Neural crest cell (in vitro differentiated cells): ENCODE measurements around the gene PRR18. TPM values are rescaled to one million over a fixed set of nuclear protein-coding genes. Genes with fewer than 3 reads are reported as not detected.

Experiments used
- DNase-seq: peaks from one replicate; pipeline ENCODE4 v3.0.0; 2021; ENCODE audit warnings: low read depth, mixed read lengths, low spot score
- H3K27ac Mint-ChIP-seq: one replicate; pipeline ENCODE4 v1.8.0; 2021; ENCODE audit warnings: mild to moderate bottlenecking, mixed read lengths; ENCODE audit not compliant: unreplicated experiment
- H3K27me3 Mint-ChIP-seq: 2 replicates; pipeline ENCODE4 v1.8.0; 2021; ENCODE audit warnings: low read depth, mild to moderate bottlenecking, mixed read lengths
- H3K36me3 Mint-ChIP-seq: 2 replicates; pipeline ENCODE4 v1.8.0; 2021; ENCODE audit warnings: low read depth, mild to moderate bottlenecking, mixed read lengths
- H3K4me1 Mint-ChIP-seq: 2 replicates; pipeline ENCODE4 v1.8.0; 2021; ENCODE audit warnings: mixed read lengths
- H3K4me3 Mint-ChIP-seq: one replicate; pipeline ENCODE4 v1.8.0; 2021; ENCODE audit warnings: mild to moderate bottlenecking, mixed read lengths
- H3K9me3 Mint-ChIP-seq: 2 replicates; pipeline ENCODE4 v1.8.0; 2021; ENCODE audit warnings: mixed read lengths
- total RNA-seq: library from RNA; stranded (reverse); gene quantifications from 2 replicates; pipeline ENCODE4 v1.2.1, GENCODE V29; 2021
- TF ChIP-seq, protein P1 (sequence below): fragments of 200-600 bp; sonication (generic); conservative IDR thresholded peaks from 2 replicates; pipeline ENCODE4 v1.5.0; 2021; ENCODE audit warnings: antibody characterized with exemption, mild to moderate bottlenecking

Gene PRR18
- total RNA-seq, 1 donor from 2014 or later: 0.35 TPM

DNA sequence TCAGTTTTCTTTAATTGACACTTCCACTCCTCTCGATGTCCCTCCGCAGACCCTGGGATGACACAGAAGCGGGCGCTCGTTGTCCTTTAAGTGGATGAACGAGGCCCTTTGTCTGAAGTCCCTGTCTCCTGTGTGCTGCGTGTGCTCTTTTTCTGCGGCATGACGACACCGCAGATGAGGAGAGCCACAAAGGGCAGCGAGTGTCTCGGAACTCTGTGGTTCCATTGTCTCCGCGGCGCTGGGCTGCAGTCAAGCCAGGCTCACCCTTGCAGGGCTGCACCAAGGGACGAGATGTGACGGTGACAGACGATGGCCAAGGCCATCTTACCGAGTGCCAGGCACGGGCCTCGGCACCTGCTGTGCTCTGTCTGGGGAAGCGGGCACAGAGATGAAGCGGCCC, 10.6 kb downstream of the PRR18 start:
- Mint-ChIP-seq H3K9me3 (peaks cover 5% of the 10 kb centered on the region), H3K27me3 (peaks cover 15% of the 10 kb centered on the region), H3K4me3 (no peak overlapping the region), H3K27ac (peak overlapping the region; percentile 22), H3K4me1 (peaks cover 10% of the 10 kb centered on the region), H3K36me3 (peaks cover 2% of the 10 kb centered on the region)
- no peak for DNase-seq
- TF ChIP-seq, protein P1, sequence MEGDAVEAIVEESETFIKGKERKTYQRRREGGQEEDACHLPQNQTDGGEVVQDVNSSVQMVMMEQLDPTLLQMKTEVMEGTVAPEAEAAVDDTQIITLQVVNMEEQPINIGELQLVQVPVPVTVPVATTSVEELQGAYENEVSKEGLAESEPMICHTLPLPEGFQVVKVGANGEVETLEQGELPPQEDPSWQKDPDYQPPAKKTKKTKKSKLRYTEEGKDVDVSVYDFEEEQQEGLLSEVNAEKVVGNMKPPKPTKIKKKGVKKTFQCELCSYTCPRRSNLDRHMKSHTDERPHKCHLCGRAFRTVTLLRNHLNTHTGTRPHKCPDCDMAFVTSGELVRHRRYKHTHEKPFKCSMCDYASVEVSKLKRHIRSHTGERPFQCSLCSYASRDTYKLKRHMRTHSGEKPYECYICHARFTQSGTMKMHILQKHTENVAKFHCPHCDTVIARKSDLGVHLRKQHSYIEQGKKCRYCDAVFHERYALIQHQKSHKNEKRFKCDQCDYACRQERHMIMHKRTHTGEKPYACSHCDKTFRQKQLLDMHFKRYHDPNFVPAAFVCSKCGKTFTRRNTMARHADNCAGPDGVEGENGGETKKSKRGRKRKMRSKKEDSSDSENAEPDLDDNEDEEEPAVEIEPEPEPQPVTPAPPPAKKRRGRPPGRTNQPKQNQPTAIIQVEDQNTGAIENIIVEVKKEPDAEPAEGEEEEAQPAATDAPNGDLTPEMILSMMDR: no peak

DNA sequence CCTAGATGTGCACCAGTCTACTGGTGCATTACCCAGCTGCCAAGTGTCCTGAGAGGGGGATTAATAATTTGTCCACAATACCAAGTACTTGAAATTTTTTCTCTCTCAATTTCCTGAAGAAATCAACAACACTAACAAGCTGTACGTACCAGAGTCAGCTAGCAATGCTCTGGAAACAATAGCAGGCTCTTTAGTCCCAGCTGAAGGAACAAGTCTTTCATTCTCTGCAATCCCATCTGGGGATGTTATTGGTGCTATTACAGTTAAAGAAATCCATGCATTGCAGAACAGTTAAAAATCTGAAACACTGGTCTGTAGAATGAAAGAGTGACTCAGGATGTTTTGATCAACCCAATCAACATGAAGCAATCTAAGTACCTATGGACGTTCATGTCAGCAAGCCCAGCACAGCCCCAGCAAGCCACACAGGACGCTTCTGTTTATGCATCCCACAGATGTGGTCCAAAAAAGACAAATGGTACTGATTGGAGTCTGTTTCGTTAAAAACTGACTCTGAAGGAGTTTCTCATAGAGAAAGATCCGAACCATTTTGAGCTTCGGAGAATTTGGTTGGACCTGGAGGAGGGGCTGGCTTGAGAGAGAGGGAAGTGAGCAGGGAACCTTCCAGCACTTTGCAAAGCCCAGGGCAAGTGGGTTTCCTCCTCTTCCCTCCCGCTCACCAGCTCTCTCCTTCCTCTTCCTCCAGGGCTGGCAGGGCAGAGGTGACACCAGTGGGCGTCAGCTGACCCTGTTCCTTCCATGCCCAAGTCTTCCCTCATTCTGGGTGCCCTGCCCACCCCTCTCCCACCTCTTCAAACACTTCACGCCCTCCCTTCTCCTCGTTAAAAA, 11.9 kb downstream of the PRR18 start:
- DNase-seq: no peak
- Mint-ChIP-seq H3K27me3 (peaks cover 21% of the 10 kb centered on the region), H3K27ac (peak overlapping the region; percentile 20), H3K36me3 (peaks cover 2% of the 10 kb centered on the region), H3K4me1 (peaks cover 10% of the 10 kb centered on the region), H3K9me3 (peaks cover 5% of the 10 kb centered on the region), H3K4me3 (no peak overlapping the region)
- TF ChIP-seq, protein P1: no peak

DNA sequence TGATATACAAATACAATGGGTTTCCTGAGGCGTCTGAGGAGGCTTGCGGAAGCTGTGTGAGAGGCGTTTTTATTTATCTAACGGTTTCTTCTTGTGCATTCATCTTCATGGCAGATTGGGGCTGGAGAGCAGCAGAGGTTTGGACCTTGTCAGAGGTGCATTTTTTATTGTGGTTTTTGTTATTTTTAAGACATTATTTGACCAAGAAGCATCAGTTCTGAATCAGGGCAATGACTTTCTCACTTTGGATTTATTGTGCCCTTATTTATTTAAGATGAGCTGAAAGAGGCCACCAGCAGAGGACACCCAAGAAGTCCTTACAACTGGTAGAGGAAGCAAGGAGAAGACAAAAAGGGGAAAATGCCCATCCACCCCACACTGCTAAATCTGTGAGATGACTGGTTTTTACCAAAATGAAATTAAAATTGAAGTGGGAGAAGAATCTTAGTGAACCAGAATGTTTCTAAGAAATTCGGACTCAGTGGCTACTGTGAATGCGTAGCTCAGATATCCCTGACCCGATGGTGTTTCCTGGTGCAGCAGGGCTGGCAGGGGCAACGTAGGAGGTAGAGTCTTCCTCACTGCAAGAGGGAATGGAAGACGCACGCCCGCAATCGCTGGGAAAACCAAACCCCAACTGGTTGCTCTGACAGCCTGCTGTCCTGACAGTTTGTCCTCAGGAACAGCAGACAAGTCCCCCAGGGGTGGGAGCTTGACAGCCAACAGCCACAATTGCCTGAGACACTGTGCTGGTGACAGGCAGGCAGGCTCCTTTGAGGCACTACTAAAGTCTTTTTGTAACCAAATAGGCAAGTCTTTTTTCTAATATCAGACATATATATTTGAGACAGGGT, 14.2 kb downstream of the PRR18 start:
- H3K36me3 Mint-ChIP-seq: peaks cover 2% of the 10 kb centered on the region
- H3K27me3 Mint-ChIP-seq: peaks cover 29% of the 10 kb centered on the region
- no peak for DNase-seq
- TF ChIP-seq, protein P1: no peak
- peaks cover 5% of the 10 kb centered on the region for H3K9me3 Mint-ChIP-seq
- H3K27ac Mint-ChIP-seq: no peak overlapping the region
- no peak overlapping the region for H3K4me3 Mint-ChIP-seq
- H3K4me1 Mint-ChIP-seq: peaks cover 10% of the 10 kb centered on the region

DNA sequence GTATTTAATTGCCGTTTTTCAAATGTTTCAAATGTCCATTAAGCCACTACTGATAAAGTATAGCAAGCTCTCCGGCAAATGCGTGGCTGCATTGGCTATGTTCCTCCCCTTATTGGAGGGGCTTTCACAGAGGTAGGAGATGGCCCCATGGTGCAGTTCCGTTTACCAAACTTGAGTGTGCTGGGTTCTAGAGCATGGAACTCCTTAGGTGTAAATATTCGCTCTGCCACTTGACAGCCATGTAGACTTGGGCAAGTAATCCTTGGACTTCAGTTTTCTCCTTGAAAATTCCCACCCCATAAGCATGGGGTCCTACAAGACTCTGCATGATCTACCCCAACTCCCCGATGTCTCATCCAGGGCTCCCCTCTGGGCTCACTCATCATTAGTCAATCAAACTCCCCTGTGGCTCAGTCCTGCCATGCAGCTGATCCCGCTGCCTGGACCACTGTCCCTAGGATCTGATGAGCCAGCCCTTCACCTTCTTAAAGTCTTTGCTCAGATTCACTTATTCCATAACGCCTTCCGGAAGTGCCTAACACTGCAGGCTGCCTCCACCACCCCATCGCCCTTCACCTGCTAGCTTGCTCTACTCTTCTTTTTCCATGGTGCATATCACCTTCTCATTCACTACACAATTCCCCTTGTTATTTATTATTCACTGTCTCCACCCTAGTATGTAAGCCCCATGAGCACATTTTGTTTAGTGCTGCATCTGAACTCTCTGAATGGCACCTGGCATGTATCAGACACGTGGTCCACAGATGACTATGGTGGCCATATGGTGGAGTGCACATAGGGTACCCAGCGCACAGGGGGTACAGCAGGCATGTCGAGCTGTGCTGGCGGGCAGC, 18.8 kb downstream of the PRR18 start:
- Mint-ChIP-seq H3K27ac (no peak overlapping the region), H3K27me3 (peaks cover 32% of the 10 kb centered on the region), H3K4me3 (no peak overlapping the region), H3K4me1 (no peaks in the 10 kb centered on the region), H3K9me3 (no peaks in the 10 kb centered on the region), H3K36me3 (no peaks in the 10 kb centered on the region)
- no peak for DNase-seq
- TF ChIP-seq, protein P1: no peak

DNA sequence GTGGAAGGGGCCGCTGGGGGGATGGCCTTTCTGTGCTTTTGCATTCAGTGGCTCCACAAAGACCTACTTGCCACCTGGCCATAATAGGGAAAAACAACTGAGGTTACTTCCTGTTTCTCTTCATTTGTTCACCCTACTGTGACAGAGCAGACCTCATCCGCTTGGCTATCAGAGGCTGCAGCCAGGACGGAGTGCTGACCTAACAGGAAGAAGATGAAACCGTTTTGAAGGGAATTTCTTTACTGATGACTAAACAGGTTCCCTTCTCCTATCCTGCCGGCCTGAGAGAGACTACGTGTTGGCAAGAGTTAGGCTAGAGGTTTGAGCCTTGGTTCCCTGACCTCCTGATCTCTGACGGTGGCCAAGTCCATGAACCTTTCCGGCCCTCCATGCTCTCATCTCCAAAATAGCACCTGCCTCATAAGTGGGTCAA, 21.3 kb downstream of the PRR18 start:
- H3K4me1 Mint-ChIP-seq: no peaks in the 10 kb centered on the region
- no peak overlapping the region for H3K27ac Mint-ChIP-seq
- no peak for DNase-seq
- H3K4me3 Mint-ChIP-seq: no peak overlapping the region
- TF ChIP-seq, protein P1: no peak
- peaks cover 29% of the 10 kb centered on the region for H3K27me3 Mint-ChIP-seq
- no peaks in the 10 kb centered on the region for H3K9me3 Mint-ChIP-seq
- H3K36me3 Mint-ChIP-seq: no peaks in the 10 kb centered on the region
